ENCODE data around the gene STRBP. TPM values are rescaled to one million over a fixed set of nuclear protein-coding genes. Genes with fewer than 3 reads are reported as not detected.

STRBP gene
- total and polyA plus RNA-seq, 2 of the 8 experiments (the other 6 are each of a cell fraction or from before 2014, with no cell fraction given) = 29.7 to 105 TPM

- TF ChIP-seq ATF3 (IDR thresholded peaks at IDR 0.05; ENCODE audit: insufficient read depth, low read depth, low read length) (no peak), EP300 (IDR thresholded peaks at IDR 0.05; ENCODE audit: borderline replicate concordance in 1 of 2, low read depth in 2 of 2, low read length in 2 of 2) (no peak), FOSL1 (IDR thresholded peaks at IDR 0.05; ENCODE audit: insufficient read depth, low read depth, low read length) (no peak), JUN (IDR thresholded peaks at IDR 0.05; ENCODE audit: low read depth, low read length) (no peak), CREB1 (IDR thresholded peaks at IDR 0.05) (no peak), BCL11A (IDR thresholded peaks at IDR 0.05; ENCODE audit: low read depth in 2 of 2, low read length in 2 of 2) (no peak)
These were observed 171.4 kb downstream of the STRBP start (continued) for GRCh38 chr9:123096987-123097386.

Data from H1 (cell line).